PC-3 (cell line): Measurements from ENCODE around the gene TENM4.

Experiments used
- CTCF ChIP-seq: fragments of 300-600 bp; sonication (generic); conservative IDR thresholded peaks from 2 replicates; pipeline ENCODE4 v1.5.1; 2017; ENCODE audit warnings: antibody characterized with exemption, low read depth, mild to moderate bottlenecking, low read length
- EZH2 ChIP-seq: fragments of 300-600 bp; sonication (generic); IDR thresholded peaks from one replicate; pipeline ENCODE4 v1.6.1; 2017; ENCODE audit warnings: antibody characterized with exemption, mild to moderate bottlenecking, low read length; ENCODE audit not compliant: unreplicated experiment

- TF ChIP-seq CTCF, result no peak
- TF ChIP-seq EZH2, result no peak
Measured at GRCh38 chr11:79263001-79263400, 177.8 kb downstream of the TENM4 start.
